Stimulated activated CD8-positive, alpha-beta memory T cell treated with anti-CD3 and anti-CD28 coated beads, Interleukin-4, amount 100 ng/mL, for 4 hours (primary cell): ENCODE measurements around the gene TBCK.
A peak's percentile ranks its signal among the peaks of the same experiment; 100 is the strongest.

Source experiments
- DNase-seq, 2 donors: peaks; one replicate each; pipeline ENCODE4 v3.0.0-alpha.2; 2020; ENCODE audit warnings: low read depth in 2 of 2, low spot score in 1 of 2

TBCK gene

DNA sequence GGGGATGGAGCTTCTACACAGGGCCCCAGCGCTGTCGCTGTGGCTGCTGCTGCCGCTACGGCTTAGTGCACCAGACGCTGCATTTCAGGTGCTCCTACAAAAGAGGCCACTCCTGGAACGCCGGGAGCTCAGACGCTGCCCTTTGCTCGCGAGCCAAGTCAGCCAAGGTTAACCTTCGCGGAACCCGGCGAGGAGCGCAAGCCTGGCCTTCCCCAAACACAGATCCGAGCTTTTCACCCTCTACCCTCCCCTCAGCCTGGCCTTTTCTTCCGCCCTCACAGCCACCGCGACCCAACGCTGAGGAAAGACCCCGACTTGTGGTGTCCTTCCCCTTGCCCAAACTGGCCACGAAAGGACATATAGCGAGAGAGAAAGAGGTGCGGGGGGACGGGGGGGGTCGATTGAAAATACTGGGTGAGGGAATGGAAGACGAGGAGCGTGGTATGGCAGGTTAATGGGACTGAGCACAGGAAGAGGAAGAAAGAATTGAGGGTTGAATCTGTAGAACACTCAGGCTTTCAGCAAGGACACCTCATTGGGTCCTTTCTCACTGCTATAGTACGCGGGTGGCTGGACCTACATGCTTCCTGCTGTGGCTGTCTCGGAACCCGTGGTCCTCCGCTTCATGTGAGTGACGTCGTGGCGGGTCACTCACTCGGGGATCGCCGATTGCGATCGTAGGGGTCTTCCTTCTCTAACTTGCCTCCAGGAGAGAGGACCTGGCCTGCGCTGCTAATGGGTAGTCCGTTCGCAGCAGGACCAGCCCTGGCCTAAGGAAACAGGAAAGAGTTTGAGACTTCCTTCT, at the start of gene TBCK, which contains the start of gene AIMP1:
TSS of gene TBCK (minus strand) at position 242 of the 805 bp plus-strand sequence. CDS start 7,249 bp downstream, outside the sequence.
TSS of gene AIMP1 (plus strand) at position 583 of the 805 bp plus-strand sequence. CDS start 8,460 bp downstream, outside the sequence.
- DNase-seq, result peak; percentile 74 to 79

DNA sequence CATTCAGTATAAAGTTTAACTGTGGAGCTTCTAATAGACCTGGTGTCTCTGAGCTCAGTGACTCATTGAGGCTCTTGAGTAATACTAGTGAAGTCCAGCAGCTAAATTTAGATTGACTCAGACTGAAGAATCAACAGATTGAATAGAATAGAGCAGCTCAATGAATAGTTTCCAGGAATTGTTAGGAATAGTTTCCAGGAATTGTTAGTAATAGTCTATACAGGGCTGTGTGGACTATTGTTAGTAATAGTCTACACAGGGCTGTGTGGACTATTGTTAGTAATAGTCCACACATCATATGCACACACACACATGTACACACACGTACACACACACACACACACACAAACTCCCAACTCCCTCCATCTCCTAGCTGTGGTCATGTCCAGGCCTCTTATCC, 49.6 kb upstream of the TBCK start:
- DNase-seq, result no peak

DNA sequence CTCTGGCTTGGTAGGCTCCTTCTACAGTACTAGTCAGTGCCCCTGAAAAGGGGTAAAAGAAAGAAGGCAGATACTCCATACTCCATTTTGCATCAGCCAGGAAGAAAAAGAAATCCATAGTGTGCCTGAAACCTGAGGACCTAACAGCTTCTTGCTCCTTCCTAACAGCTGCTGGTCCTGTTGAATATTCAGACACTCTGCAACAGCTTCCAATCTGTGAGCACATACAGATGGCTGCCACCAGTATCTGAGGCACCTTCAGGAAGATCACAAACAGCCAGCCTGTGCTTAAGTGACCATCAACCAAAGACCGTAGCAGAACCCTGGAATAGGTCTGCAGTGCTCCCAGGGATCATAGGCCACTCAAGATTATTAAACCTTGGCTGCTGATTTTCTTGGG, 48.3 kb upstream of the TBCK start:
- DNase-seq, result no peak

DNA sequence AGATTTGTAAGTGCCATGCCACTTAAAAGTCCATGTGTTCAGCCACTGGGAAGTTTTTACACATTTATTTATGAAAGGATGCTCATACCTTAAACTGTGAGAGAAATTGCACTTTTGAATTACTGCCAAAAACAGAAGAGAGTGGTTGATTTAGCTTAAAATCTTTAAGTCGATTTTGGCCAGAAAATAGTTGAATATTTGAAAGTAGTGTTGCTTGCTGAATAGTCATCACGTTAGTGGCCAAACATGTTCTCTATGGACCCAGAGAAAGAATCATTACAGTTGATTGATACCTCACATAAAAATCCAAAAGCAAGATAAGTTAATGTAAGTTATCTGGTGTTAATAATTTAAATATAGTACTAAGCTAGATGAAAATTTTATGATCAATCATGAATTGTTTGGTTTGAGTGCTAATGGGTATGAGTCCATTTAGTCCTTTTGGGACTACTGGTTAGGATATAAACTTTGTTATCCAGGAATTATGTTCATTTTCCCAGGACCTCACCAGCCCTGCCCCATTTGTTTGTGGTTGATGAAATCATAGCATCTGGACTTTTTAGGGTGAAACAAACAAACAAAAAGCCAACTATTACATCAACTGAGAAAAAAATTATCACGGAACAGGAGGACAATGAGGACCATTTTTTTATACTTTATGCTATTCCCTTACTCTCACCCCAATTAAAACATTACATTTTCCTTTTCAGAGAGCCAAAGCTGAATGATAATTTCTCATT, 46.2 kb upstream of the TBCK start:
- DNase-seq, result no peak

DNA sequence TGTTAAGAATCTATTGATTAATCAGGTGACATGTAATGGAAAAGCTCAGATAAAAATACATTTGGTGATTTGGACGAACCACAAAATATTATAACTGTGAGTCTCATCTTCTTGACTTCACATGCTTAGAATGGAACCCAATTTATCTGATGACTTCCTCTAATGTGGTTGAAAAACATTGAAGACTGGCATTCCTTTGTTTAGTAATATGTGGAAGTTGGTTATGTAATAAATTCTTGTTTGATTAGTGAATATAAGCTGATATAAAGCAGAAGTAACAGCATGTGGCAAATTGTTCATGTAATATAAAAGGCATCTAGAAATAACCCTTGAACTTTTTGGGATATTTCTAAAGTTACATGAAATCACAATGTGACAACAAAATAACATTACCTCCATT, 42.9 kb upstream of the TBCK start:
- DNase-seq, result no peak

DNA sequence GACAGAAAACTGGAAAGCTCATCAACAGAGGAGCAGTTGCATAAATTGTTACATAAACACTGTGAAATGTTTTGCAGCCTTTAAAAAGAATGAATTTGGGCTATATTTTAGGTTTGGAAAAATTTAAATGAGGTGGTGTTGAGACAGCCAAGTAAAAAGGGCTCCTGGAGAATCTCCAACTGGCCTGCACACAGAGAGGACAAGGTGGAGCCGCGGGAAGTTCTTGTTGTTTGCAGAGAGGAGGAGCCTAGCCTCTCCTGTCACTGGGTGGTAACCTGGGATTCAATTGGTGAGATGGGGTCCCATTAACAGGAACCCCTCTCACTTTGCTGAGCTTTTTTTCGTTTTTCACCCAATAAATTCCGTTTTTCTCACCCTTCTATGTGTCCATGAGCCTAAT, 39.2 kb upstream of the TBCK start:
- no peak for DNase-seq

DNA sequence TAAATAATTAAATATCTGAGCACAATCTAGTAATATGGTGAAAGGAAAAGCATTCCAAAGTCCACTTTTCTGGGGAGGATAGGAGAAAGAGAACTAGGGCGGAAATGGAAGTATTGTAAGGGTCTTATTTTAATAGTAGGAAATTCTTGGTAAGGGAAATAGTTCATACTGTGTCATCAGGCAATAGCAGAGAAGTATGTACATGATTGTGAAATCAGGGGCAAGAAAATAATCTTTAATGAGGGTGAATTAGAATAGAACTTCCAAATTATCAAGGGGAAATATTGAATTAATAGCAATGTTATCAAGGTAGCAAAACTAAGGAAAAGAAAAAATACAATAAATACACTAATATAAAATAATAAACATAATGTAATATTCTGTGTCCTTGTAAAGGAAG, 37.8 kb upstream of the TBCK start:
- DNase-seq, result no peak

DNA sequence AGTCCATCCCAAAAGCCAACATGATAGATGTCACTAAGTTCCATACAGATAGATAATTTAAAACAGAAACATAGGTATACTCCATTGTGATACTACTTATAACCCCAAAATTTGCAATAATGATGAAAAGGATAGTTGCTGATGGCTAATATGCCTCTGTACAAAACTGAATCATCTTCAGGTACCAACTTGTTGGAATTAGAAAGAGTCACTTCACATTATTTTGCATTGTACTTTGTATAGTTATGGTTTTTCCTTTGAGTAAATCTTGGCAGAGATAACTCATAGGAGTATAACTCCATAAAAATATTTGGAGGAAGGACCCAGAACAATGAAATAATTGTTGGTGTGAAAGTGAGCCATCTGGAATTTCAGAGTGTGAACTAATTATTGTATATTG, 35.0 kb upstream of the TBCK start:
- no peak for DNase-seq

DNA sequence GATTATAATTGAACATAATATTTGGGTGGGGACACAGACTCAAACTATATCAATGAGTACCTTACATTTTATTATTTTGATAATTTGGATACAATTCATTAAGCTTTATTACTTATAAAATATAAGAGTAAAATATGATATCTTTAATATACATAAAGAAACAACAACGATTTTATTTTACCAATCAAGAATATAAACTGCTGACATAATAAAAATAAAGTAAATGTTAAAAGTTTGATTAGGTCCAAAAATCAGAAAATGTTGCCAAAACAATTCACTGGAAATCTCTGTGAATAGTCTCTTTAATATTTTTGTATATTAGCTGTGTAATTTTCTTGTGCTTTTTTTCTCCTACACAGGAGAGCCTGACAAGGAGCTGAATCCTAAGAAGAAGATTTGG, 31.2 kb upstream of the TBCK start:
- DNase-seq, result no peak

DNA sequence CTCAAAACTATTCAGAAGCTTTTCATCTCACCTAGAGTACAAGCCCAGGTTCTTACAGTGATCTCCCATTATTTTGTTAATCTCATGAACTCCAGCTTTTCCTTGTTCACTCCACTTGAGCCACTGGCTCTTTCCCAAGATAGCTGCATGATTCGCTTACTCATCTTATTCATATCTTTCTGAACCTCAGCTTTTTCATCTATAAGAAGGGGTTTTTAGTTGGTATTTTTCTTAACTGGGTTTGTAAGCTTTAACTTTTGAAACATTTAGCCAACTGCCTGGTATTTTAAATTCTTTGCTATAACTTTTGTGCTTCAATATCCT, 28.6 kb upstream of the TBCK start:
- DNase-seq, result no peak

DNA sequence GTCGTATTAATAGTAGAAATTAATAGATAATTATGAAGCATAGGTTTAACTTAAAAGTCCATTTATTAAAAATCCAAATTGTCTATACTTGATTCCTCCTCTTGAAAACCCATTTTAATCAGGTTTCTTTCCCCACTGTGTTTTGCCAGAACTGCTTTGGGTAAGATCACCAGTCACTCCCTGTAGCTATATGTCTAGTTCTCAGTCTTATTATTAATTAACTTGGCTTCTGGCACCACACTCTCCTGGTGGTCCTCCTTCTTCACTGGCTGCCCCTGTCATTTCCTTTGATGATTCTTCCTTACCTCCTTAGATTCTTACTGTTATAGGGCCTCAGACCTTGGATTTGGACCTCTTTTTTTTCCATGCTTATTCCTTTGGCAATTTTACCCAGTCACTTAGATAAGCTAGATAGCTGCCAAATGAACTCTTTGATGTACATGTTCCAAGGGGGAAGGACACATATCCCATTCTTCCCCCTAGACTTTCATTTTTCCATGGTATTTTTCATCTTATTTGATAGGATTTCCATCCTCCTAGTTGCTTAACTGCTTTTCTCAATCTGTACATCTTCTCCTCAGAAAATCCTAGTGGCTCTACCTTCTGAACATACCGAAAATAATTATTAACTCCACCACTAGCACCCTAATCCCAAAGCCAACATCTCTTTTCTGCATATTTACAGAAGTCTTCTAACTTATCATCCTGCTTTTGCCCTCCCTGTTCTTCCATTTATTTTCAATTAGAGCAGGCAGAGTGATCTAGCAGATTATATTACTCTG, 28.0 kb upstream of the TBCK start:
- DNase-seq, result no peak

DNA sequence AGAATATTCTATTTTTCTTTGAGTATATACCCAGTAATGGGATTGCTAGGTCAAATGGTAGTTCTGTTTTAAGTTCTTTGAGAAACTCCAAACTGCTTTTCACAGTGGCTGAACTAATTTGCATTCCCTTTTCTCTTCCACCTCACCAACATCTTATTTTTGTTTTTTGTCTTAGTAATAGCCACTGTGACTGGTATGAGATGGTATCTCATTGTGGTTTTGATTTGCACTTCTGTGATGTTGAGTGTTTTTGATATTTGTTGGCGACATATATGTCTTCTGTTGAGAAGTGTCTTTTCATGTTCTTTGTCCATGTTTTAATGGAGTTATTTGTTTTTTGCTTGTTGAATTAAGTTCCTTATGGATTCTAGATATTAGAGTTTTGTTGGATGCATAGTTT, 24.8 kb upstream of the TBCK start:
- DNase-seq, result no peak

DNA sequence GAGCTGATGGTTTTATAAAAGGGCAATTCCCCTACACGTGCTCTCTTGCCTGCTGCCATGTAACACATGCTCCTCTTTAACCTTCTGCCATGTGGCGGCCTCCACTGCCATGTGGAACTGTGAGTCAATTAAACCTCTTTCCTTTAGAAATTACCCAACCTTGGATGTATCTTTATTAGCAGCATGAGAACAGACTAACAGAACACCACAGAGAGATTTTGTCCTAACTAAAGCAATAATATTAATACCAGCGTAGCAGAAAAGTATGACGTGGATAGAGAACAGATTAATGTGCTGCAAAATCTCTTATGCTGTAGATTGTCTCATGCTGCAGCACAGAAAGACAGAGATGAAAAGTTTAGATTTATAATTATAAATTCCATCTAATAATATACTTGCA, 23.4 kb upstream of the TBCK start:
- DNase-seq, result no peak

DNA sequence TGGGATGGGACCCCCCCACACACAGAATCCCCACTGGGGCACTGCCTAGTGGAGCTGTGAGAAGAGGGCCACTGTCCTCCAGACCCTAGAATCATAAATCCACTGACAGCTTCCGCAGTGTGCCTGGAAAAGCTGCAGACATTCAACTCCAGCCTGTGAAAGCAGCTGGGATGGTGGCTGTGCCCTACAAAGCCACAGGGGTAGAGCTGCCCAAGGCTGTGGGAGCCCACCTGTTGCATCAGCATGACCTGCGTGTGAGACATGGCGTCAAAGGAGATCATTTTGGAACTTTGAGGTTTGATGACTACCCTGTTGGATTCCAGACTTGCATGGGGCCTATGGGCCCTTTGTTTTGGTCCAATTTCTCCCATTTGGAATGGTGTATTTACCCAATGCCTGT, 22.7 kb upstream of the TBCK start:
- DNase-seq, result no peak

DNA sequence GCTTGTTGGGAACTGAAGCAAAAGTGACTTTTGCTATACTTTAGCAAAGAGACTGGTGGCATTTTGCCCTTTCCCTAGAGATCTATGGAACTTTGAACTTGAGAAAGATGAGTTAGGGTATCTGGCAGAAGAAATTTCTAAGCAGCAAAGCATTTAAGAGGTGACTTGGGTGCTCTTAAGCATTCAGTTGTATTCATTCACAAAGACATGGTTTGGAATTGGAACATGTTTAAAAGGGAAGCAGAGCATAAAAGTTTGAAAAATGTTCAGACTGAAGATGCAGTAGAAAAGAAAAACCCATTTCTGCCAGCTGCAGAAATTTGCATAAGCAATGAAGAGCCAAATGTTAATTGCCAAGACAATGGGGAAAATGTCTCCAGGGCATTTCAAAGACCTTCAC, 21.9 kb upstream of the TBCK start:
- DNase-seq, result no peak

DNA sequence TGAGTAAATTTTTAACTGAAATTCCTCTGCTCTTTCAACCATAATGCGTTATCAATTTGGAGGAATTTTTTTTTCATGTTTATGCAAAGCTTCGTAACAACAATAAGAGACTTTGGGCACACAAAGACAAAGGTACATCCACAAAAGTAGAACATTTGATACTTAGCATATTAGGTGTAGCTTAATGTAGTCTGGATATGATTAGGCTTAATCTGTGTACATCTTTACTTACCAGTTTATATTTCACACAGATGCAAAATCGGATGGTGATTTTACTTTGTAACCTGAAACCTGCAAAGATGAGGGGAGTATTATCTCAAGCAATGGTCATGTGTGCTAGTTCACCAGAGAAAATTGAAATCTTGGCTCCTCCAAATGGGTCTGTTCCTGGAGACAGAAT, 20.6 kb upstream of the TBCK start:
- no peak for DNase-seq

DNA sequence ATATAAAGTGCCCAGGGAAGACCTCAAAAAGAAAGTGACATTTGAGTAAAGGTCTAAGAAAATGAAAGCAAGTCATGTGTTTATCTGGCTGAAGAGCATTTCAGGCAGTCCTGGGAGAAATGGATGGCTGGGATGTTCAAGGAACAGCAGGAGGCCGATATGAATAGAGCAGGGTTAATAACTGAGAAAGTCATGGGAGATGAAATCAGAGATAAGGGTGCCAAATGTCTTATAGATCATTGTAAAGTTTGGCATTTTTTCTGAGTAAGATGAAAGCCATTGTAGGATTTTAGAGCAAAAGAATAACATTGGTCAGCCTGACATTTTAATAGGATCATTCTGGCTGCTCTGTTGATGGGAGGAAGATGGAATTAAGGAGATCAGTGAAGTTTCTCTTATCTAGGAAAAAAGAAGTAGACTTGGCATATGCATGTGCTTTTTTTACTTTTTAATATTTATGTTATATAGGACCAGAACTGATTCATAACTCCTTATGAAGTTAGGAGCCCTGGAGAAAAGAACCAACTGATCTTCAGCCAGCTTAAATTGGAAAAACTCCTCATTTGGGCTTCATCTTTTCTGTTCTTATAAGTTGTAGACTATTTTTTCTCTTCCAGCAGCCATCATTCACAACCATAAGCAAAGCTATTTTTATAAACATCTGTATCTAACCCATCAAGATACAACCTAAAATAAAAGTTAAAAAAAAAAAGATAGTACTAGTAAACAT, 18.9 kb upstream of the TBCK start:
- no peak for DNase-seq

DNA sequence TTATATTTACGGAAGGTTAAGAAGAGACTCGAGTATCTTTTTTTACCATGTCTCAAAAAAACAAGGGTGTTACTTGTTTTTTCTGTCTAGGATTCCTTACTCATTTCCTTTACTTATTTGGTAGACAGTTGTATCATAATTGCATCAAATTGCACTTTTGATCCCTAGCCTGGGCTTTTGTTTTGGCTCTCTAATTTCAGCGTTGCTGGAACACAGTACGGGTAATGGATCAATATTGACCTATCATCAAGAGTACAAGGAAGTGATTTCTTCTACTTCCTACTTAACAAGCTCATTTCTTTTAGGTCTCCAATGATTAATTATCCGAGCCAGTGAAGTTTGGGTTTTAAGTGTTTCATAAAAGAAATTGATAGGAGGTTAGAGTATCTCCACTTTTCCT, 17.2 kb upstream of the TBCK start:
- no peak for DNase-seq

DNA sequence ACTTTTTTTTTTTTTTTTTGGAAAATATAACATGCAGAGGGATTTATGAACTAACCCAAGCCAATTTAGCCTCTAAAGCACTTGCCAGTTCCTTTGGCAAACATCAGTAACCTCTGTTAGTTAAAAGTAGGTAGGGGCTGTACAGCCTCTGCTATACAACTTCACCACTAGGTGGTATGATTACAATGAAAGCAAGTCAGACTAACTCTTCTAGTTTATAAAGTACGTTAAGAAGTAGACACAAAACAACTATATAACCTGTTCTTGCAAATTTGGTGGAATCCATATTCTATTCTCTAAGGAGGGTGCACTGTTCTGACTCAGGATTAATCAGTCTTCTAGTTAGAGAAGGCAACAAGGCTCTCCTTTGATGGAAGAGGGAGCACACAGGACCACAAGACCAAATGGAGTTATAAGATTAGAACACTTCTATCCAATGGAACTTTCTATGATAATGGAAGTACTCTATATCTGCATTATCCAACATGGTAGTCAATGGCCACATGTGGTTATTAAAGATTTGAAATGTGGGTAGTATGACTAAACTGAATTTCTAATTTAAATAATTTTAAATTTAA, 13.1 kb upstream of the TBCK start:
- DNase-seq, result no peak

DNA sequence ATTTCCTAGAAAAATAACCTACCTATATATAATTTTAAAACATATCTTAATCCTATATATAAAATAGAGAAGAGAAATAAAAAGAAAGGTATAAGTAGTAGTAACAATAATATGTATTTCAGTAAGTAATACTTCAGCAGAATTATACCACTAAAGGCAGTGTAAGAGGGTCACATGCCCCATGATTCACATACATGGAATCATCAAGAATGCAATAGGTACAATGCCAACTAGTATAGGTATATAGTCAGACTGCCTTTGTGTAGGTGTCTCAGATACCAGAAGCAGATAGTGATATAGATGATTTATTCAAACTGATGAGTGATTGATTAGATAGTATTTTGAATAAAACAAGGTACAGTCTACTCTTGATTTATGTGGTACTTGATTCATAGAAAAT, 9.8 kb upstream of the TBCK start:
- no peak for DNase-seq

DNA sequence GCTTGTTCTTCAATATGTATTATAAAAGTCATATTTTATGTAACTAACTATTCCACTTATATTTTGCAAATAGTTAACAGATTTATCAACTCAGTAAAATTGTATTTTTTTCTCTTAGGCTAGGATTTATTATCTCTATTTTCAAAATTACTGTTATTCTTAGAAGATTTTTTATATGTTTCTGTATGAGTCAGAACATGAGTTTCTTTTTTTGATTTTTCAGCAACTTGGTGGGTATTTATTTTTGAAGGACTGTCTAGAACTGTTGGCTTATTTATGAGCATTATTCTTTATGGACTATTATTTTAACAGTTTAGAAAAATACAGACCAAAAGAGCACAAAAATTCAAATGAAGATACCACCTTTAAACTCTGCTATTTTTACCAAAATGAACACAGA, 7.1 kb upstream of the TBCK start:
- no peak for DNase-seq
